ELF-1 (cell line): Measurements from ENCODE around the gene FGFR2.
A peak's percentile ranks its signal among the peaks of the same experiment; 100 is the strongest.
"Not testable (repeated sequence)": the region's sequence is repeated elsewhere in the genome, so short reads cannot be mapped to it uniquely, and the experiment has no call there.

Experiments
- DNase-seq: peaks from one replicate; pipeline ENCODE4 v3.0.0-alpha.2; 2016; ENCODE audit warnings: low read depth, low spot score

The FGFR2 gene

DNA sequence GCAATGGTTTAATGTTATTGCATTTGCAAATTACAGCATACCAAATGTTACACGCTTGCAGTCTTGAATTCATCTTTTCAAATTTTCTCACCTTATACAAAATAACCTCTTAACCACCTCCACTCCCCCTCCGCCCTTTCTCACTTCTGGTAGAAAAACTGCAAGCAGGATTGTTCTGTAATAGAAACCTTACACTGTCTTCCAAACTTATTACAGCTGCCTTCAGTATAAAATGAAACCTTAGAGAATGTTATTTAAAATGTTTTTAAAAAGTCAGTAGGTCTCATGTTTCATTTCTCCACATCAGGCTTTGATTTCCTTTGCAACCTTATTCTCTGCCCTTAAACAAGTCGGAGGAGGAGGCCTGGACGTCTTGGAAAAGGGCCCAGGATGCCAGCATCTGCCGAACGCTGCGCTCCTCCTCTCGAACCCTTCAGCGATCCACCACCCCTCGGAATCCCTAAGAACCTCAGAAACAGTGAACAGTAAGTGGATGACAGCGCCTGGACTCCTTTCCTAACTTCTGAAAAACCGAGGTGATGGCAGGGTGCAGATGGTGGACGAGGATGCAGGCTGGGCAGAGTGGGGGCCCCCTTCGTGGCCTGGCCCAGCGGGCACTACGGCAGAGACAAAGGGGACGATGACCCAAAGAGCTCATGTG is 74.0 kb downstream of the FGFR2 start:
- DNase-seq: no peak

DNA sequence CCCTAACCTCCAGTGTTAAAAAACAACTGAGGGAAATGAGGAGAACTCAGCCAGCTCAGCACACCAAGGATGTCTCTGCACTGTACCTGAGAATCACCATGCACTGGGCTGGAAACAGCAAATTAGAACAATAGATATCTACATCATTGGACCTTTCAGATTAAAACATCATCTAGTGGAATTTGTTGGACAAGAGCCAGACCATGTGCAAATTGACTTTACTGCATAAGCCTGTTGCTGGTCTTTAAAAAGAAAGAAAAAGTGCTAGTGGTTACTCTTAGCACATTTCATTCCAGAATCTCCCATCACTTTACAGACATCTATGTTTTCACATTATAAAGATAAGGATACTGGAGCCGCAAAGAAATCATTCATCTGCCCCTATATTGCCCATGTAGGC is 75.4 kb downstream of the FGFR2 start:
- DNase-seq: no peak

DNA sequence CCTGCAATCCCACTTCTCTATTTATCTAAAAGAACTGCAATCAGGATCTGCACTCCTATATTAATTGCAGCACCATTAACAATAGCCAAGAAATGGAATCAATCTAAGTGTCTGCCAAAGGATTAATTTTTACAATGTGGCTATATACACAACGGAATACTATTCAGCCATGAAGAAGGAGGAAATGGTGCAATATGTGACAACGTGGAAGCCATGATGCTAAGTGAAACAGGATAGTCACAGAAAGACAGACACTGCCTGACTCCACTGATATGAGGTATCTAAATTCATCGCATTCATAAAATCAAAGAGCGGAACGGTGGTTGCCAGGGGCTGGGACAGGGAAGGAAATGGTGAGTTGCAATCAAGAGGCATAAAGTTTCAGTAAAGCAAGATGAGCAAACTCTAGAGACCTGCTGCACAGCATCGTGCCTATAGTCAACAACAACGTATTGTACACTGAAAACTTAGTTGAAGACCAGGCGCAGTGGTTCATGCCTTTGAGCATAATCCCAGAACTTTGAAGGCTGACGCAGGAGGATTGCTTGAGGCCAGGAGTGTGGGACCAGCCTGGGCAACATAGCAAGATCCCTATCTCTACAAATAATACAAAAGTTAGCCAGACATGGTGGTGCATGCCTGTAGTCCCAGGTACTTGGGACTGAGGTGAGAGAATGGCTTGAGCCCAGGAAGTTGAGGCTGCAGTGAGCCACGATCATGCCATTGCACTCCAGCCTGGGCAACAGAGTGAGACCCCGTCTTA is 76.3 kb downstream of the FGFR2 start:
- no peak for DNase-seq

DNA sequence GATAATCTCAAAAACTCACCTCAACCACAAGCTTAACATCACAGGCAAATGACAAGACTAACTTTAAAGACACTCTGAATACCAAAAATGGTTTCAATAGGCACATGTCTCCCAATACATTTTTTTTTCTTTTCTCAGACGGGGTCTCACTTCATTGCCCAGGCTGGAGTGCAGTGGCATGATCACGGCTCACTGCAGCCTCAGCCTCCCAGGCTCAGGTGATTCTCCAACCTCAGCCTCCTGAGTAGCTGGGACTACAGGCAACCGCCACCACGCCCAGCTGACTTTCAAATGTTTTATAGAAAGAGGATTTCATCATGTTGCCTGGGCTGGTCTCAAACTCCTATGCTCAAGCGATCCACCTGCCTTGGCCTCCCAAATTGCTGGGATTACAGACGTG is 77.7 kb downstream of the FGFR2 start:
- DNase-seq: not testable (repeated sequence)

DNA sequence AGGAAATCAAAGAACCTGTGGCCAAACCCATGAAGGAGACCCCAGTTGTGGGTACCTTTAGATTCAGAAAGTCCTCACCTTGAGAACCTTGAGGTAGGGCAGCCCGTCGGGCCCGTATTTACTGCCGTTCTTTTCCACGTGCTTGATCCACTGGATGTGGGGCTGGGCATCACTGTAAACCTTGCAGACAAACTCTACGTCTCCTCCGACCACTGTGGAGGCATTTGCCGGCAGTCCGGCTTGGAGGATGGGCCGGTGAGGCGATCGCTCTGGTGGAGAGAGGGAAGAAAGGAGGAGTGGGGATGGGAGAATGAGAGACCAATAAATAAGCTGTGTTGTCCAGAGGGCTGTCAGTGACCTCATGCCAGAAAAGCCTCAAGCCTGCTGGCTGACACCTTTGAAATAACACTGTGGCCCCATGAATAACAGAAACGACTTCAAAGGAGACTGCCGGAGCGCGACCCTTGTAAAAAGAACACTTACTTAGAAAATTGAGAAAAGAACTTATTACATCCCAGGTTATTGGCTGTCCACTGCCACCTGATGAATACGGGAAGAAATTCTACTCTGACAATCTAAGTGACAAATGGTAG is 78.2 kb downstream of the FGFR2 start:
- DNase-seq: no peak

DNA sequence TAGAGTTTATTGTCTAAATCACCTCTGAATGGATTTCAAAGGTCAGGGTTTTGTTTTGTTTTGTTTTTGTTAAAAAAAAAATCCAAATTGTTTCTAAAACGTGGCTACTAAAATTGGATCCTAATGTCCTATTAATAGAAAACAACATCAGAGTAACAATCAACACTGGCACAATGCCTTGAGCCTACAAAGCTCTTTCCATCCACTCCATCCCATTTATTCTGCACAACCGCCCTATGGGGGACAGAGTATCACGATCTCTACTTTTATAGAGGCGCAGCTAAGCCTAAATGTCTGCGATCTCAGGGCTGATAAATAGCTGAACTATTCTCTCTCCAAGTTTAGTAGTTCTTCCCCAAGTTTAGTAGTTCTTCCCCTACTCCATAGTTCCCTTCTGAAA is 78.8 kb downstream of the FGFR2 start:
- DNase-seq: no peak

DNA sequence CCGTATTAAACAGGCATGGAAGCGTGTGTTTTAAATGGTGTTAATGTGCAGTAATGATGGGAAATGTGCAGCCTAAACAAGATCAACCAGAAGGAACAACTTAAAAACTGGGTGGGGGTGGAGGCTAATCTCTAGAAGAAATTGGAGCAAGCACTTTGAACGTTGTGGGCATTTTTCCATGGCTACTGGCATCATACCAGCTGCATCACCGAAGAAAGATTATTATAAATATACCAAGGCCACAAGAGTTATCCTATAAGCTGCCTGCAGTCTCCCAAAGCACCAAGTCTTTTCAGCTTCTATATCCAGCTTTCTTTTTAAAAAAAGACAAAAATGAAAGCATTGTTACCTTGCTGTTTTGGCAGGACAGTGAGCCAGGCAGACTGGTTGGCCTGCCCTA is 79.9 kb downstream of the FGFR2 start:
- DNase-seq: no peak

DNA sequence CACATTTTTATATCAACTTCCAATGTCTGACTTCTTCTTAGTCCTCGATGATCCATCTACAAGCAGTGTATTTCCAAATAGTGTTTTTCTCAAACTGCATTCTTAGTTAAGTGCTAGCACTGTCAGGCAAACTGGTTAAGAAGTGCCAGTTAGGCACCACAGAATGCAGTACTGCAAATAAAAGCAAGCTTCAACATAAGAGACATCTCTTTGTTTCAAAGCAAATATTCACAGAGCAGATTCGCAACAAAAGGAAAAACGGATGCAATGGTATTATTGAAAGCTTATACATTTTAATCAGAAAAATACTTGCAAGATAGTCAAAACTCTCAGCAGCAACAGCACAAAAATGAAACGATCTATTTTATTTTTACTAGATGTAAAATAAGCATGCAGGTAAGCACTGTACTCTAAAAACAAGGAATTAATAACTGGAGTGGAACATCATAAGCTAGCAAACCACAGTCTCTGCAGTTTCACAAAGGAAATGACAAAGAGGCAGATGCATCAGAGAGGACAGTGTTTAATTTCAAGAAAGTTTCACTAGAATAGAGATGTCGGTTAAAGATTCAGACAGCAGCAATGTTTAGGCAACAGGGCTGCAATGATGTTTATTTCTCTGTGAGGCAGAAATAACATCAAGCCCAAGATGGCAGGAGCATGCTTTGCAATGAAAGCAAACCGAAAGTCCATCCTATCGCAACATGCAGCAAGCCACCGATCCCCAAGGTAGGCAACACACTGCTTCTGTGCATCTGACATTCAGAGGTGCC is 82.0 kb downstream of the FGFR2 start:
- no peak for DNase-seq

DNA sequence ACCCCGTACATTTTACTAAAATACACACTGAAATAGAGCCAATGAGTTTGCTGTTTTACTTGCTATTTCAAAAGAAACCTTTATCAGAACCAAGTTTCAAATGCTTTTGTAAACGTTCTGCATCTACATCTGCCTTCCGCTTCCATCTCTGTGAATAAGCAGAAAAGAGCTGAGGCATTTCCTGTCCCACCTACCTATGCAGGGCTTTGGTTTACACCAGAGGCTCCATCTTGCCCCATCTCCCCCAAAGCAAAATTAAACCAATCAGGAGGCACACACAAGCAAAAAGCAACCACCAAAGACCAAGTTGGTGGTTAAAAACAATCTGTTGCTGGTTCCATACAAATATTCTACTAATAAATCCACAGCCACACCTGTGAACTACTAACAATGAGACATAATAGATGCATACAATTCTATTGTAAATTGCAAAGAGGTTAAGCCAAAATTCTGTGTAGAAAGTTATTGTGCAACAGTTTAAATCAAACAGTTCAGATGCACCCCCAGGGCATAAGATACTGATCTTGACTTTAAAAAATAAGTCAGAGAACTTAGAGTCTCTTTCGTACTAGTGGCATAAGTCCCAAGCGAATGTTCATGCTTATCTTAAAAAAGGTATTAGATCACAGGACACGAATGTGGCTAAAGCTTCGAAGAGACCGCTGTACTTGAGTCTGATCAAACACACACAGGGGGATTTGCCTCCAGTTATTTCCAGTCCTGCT is 83.9 kb downstream of the FGFR2 start:
- no peak for DNase-seq

DNA sequence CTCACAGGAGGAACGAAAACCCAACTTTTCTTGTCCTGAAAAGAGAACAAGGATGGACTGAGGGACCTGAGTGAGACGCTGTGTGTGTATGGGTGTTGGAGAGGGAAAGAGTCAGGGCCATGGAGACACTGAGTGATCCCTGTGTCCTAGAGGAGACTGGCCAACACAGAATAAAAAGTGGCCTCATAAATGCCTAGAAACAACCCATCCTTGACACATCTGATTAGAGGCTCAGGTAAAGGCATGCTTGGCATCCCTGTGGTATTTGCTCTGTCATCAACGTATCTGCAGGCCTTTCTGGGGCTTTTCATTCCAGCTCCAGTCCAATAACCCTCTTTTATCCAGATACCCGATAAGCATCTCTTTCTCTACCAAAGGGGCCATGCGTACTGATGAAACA is 86.3 kb downstream of the FGFR2 start:
- DNase-seq: peak; percentile 60

DNA sequence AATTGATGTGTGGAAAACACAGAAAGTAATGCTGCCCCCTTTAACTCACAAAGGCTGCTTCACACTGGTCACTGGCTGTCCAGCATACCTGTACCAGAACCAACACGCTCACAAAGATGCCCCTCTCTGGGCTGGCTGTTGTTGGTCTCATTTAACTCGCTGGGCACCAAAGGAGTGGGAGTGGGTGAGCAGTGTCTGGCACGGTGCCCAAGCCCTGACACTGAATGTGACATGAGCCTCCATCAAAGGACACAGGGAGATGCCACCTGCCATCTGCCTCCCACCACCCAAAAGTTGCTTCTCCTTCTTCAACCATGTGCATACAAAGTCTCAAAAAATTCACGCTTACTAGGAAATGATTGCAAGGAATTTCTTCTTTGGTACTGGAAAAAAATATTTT is 86.8 kb downstream of the FGFR2 start:
- no peak for DNase-seq

DNA sequence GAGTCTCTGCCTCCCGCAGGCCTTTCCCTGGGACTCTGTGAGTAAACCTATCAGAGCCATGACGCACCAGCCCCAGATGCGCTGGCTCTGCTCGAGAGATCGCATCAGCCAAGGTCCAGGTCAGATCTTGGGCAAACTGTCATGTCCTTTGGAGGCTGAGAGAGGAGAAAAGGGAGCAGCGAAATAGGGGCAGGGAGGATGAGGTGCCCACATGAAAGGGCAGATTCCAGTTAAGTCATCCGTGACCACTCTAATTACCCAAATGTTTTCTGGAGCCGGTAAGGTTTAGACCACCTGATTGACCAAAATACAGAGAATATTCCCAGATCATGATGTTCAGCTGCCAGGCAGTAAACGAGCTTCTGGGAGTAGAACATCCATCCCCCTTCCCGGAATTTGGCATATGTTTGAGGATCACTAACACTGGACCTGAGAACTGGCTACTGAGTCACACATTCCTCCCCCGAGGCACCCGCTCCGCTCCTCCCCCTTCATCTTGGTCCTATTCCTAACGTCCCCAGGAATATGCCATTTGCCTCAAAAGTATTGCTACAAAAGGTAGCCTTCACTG is 88.0 kb downstream of the FGFR2 start:
- peak; percentile 57 for DNase-seq

DNA sequence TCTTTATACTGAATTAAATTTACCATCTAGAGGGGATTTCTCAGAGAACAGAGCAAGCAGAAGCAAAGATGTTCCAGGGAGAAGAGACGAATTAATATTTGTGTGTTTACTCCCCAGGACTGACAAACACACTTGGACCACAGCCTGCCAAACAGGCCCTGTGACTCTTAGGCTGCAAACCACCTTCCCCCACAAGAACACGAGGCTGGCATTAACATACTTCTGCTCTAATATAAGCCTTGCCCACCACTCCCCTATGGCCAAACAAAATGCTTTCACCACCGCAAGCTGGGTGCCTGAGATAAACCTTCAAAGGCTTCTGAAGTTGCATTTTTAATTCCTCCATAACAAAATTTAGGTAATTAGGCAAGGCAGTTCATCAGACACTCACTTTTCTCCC is 88.4 kb downstream of the FGFR2 start:
- DNase-seq: no peak

DNA sequence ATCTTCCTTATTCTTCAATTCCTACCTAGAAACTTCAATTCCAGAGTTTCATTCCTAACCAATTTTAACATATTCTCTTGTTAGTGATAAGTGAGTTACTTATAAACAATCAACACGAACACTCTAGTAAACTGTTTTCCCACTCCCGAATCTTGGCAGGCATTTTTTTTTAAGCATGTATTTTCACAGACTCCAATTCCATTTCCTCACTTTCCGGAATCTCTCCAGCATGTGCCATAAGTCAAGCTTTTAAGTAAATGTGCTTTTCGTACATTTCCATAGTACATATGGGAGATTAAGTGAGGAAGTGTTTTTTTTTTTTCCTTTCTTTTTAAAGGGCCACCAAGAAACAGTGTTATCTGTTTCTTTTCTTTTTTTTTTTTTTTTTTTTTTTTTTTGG is 89.1 kb downstream of the FGFR2 start:
- no peak for DNase-seq

DNA sequence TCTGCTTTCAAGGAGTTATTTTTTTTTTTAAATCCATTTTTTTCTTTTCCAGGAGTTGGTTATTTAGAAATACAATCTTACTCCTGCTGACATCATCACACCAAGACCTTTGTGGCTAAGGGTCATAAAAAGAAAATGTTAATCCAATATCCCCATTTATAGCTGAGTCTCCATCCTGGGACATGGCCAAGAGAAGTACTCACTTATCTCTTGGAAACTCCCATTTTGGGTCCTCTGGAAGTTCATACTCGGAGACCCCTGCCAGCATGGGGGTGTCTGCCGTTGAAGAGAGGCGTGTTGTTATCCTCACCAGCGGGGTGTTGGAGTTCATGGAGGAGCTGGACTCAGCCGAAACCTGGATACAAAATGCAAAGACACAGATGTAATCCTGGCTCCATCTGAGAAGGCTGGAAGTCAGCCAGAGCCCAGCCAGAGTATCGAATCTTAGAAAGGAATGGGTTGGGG is 94.6 kb downstream of the FGFR2 start:
- DNase-seq: no peak

DNA sequence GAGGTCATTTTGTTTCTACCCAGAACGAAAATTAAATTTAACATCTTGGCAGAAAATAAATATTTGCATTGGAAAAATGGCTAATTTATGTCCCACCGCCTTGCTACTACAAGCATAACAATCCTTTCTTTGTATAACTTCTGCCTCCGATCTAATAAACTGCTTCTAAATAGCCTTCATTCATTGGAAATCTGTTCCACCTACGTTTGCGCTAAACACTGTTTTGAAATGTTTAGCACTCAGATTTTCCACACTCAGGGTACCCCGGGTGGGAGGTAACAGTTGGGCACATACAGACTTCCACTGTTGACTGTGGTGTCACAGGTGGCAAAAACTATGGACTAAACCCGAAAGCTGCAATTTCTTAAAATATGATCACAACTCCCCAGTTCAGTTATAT is 96.4 kb downstream of the FGFR2 start:
- DNase-seq: no peak

DNA sequence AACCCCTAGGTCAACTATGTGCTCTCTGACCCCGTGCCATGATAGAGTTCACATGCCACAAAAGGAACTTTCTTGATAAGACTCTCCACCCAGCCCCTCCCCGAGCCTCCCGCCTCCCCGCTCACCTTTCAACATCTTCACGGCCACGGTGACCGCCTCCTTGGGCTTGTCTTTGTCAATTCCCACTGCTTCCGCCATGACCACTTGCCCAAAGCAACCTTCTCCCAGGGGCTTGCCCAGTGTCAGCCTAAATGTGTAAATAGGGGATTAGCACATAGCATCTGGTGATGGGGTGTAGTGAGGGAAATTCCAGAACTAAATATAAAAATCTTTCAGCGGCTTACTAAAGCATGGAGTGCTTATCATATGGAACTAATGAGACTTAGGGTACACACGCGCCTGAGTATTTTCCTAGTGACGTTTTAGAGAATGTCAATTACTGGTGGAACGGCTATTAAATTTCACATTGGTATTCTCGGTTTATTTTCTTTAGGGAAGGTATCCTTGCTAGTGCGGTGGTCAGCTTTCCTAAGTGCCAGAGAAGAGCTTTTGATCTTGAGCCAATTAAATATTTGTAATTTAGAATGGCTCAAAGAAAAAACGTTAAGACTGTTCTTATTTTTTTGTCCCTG is 97.4 kb downstream of the FGFR2 start:
- DNase-seq: no peak

DNA sequence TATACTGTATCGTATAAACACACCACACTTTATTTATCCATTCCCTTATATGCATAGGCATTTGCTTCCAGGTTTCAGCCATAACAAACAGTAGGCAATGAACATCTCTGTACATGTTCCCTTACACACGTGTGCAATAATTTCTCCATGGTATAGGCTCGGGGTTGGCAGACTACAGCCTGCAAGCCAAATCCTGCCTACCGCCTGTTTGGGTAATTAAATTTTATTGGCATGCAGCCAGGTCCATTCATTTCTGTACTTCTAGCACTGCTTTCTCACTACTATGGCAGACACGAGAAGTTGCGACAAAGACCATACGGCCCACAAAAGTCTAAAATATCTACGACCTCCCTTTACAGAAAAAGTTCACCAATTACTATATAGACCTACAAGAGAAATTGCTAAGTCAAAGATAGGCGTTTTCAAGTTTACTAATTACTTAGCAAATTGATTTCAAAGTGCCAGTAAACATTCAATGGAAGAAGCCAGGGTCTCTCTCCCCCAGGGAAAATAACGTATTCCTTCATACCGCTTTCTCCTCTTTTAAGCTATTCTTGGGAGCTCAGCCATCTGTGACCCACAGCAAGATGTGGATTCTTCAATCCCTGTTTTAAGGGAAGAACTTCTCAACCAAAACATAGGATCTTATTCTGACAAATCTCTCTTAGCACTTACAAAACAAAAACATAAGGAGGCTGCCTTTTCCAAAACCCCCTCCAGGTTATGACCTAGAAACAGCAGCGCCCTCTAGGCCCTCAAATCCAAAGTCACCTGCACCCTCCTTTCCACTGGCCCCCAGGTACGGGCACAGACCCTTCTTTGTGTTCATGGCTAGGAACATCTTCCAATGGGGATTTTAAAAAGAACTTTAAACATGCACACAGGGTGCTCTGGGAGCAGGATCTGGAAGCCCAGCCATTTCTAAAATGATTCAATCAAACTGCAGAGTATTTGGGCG is 100.5 kb downstream of the FGFR2 start:
- no peak for DNase-seq

DNA sequence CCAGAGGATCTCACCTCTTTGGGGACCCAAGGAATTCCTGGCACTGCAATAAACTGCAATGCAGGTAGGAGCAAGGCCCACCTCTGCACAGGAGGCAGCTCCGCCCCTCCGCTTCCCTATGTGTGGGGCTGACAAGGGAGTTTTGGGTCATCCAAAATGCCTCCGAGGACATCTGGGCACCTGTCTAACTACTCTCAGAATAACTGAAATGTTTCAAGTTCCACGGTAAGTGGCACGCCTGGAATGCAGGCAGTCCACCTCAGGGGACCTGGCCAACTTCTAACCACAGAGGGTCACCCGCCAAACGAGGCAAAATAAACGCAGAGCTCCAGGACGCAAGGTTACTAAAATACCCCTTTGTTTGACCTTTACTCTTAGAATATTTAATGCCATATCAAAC is 102.5 kb downstream of the FGFR2 start:
- peak; percentile 57 for DNase-seq

DNA sequence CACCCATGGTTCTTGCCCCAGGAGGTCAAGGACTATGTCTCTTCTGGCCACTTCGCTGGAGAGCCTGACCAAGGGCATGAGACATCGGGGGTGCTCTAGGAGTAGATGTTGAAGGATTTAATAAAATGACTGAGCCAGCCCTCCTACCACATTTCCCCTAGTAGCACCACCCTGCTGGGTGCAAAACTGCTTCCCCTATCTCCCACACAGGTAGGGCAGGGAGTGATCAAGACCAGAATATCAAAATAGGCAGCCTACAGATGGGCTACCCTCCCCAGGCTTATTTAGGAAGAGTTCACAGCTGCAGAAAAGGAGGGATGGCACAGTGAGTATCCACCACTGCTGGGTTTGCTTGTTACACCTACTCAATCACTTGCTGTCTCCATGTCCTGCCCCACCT is 103.9 kb downstream of the FGFR2 start:
- DNase-seq: no peak
